Measurements from ENCODE around the gene TTC4.

The TTC4 gene

DNA sequence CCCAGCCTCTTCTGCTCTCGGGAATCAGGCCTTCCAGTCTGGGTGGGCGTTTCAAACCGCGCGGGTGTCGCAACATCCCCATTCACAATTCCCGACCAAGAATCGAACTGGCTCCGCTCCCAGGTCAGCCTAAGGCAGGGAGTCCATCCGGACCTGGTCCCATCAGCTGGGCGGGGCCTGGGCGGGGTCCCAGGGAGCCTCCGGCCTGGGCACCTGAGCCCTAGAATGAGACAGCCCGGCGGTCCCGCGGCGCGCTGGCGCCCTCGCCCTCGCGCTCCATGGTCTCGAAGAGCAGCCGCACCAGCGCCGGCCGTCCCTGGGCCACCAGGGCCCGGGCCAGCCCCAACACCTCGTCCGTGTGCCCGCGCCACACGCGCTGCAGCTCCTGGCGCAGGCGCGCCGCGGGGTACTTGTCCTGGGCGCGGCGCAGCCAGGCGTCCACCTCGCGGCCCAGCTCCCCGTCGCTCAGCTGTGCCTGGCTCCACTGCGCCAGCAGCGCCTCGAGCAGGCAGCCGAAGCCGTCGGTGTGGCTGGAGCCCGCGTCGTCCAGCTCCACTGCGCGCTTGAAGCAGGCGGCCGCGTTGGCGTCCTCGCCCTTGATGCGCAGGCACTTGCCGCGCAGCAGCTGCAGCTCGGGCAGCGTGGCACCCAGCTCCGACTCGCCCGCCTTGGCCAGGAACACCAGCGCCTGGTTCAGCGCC lies 65.5 kb downstream of the TTC4 start:
- H3K27ac ChIP-seq = no peak overlapping the region
- TF ChIP-seq CTCF (IDR thresholded peaks at IDR 0.05) (no peak), ZFX (IDR thresholded peaks at IDR 0.05; ENCODE audit: borderline replicate concordance) (no peak)

DNA sequence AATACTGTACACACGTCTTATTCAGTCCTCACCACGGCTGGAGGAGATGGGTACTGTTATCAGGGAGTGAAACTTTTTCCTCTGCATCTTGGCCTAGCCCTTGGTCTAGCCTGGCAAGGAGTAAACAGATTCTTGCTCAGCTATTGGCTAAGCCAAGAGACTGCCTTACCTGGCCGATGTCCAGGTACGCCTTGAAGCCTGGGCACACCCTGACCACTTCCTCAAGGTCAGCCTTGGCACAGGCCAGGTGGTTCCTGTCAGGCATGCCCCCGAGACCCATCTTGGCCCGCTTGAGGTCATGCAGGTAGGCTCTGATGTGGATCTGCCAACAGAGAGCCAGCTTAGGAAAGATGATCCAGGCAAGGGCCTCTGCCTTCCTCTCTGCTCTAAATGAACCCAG lies 66.5 kb downstream of the TTC4 start:
- no peak overlapping the region for H3K27ac ChIP-seq
- TF ChIP-seq CTCF (IDR thresholded peaks at IDR 0.05) (no peak), ZFX (IDR thresholded peaks at IDR 0.05; ENCODE audit: borderline replicate concordance) (no peak)

GRCh38 chr1:54782588-54782987 lies 66.9 kb downstream of the TTC4 start:
- TF ChIP-seq CTCF (IDR thresholded peaks at IDR 0.05) = no peak
- TF ChIP-seq ZFX (IDR thresholded peaks at IDR 0.05; ENCODE audit: borderline replicate concordance) = no peak
- H3K27ac ChIP-seq = no peak overlapping the region

DNA sequence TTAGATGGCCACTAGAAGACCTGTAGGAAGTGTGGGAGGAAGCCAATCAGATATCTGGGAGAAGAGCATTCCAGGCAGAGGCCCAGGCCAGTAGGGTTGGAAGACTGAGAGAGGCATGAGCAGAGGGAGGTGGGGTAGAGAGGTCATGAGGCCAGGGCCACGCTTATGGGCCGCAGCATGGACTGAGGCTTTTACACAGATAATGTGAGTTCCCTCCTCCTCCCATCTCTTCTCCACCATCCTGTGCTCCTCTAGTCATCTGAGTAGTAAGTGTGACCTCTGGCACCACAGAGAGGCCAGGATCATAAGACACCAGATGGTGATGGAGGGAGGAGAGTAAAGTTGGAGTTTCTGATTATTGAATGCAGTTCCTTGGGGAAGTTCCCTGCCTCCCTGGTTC lies 68.4 kb downstream of the TTC4 start:
- H3K27ac ChIP-seq = no peak overlapping the region
- no peak for TF ChIP-seq CTCF (IDR thresholded peaks at IDR 0.05)
- no peak for TF ChIP-seq ZFX (IDR thresholded peaks at IDR 0.05; ENCODE audit: borderline replicate concordance)

DNA sequence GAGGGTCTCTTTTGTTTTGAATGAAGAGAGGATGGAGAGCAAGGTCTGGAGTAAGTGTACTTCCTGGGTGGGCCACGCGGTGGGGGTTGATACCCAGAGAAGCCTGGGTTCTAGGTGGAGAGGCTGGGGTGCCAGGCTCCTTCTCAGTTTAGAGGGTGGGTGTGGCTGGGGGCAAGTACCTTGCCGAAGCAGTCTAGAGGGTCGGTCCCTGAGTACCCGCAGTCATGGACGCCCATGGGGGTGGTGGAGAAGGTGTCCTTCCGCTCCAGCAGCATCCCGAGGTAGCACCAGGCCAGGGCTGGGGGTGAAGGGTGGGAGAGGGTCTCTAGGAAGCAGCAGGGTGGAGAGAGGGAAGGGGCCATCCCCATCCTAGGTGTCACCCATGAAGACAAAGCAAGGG lies 71.1 kb downstream of the TTC4 start:
- H3K27ac ChIP-seq = no peak overlapping the region
- no peak for TF ChIP-seq ZFX (IDR thresholded peaks at IDR 0.05; ENCODE audit: borderline replicate concordance)
- no peak for TF ChIP-seq CTCF (IDR thresholded peaks at IDR 0.05)

GRCh38 chr1:54787604-54788003 lies 71.9 kb downstream of the TTC4 start:
- no peak for TF ChIP-seq CTCF (IDR thresholded peaks at IDR 0.05)
- no peak for TF ChIP-seq ZFX (IDR thresholded peaks at IDR 0.05; ENCODE audit: borderline replicate concordance)
- H3K27ac ChIP-seq = no peak overlapping the region

GRCh38 chr1:54788459-54788858 lies 72.8 kb downstream of the TTC4 start:
- TF ChIP-seq CTCF (IDR thresholded peaks at IDR 0.05) = no peak
- TF ChIP-seq ZFX (IDR thresholded peaks at IDR 0.05; ENCODE audit: borderline replicate concordance) = no peak
- no peak overlapping the region for H3K27ac ChIP-seq

Measured in 22Rv1 (cell line).